ENCODE measurements around the gene ARL15. TPM values are rescaled to one million over a fixed set of nuclear protein-coding genes. Genes with fewer than 3 reads are reported as not detected.

Gene ARL15
- polyA plus RNA-seq, 3 donors from 2014 or later = 15.0 to 20.3 (median 16.2) TPM

DNA sequence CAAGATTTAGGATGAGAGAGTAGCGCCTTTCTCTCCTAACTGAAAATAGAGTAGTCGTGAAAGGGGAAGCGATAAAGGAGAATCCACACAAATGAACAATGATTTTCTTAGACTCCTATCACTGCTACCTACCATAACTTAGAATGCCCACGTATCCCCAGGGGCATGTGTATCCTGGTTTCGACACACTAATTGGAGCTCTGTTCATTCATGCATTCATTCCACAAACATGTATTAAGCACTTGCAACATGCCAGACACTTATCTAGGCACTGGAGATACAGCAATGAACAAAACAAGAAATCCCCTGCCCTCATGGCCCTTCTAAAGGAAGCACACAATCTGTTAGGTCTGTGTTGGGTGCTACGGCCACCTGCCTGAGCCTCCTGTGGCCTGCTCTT is 40.0 kb downstream of the ARL15 start:
- no peak overlapping the region for H3K27ac Mint-ChIP-seq
- no peaks in the 10 kb centered on the region for H3K9me3 Mint-ChIP-seq
- no peak for DNase-seq
- no peak overlapping the region for H3K4me3 Mint-ChIP-seq
- no peaks in the 10 kb centered on the region for H3K27me3 Mint-ChIP-seq (ENCODE audit: low read depth in 3 of 3)
- H3K4me1 Mint-ChIP-seq = peaks cover 15 to 37% of the 10 kb centered on the region in 2 donors
- H3K36me3 Mint-ChIP-seq = no peaks in the 10 kb centered on the region

GRCh38 chr5:54264574-54264973 is 45.8 kb downstream of the ARL15 start:
- H3K27me3 Mint-ChIP-seq (ENCODE audit: low read depth in 3 of 3) = peaks cover 0 to 1% (median 0%) of the 10 kb centered on the region in 3 donors
- H3K4me3 Mint-ChIP-seq = no peak overlapping the region
- peaks cover 17 to 39% of the 10 kb centered on the region in 2 donors for H3K4me1 Mint-ChIP-seq
- DNase-seq = no peak
- no peaks in the 10 kb centered on the region for H3K9me3 Mint-ChIP-seq
- no peaks in the 10 kb centered on the region for H3K36me3 Mint-ChIP-seq
- H3K27ac Mint-ChIP-seq = no peak overlapping the region

GRCh38 chr5:54263447-54263846 is 46.9 kb downstream of the ARL15 start:
- Mint-ChIP-seq H3K9me3 (no peaks in the 10 kb centered on the region), H3K27me3 (ENCODE audit: low read depth in 3 of 3) (peaks cover 0 to 1% (median 0%) of the 10 kb centered on the region in 3 donors)

DNA sequence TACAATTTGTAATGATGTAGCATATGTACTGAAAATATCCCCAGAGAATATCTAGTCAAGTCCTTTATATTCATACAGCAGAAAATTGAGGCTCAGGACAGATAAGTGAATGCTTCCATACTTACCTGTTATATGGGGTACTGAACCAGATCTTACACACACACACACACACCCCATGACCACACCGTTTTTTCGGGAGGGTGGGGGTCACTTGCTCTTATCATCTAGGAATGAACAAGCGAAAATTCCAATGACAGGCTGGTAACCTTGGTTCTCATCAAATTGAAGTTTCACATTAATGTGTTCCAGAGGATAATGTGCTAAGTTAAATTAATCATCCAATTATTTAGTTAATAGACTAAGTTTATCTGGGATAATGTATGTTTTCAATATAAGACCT is 48.8 kb downstream of the ARL15 start:
- Mint-ChIP-seq H3K9me3 (no peaks in the 10 kb centered on the region), H3K4me3 (no peak overlapping the region), H3K4me1 (peaks cover 35 to 68% of the 10 kb centered on the region in 2 donors), H3K27me3 (ENCODE audit: low read depth in 3 of 3) (peaks cover 0 to 1% (median 0%) of the 10 kb centered on the region in 3 donors), H3K36me3 (no peaks in the 10 kb centered on the region), H3K27ac (no peak overlapping the region)
- no peak for DNase-seq

More at GRCh38 chr5:54263447-54263846, 46.9 kb downstream of the ARL15 start:
- no peak overlapping the region for H3K27ac Mint-ChIP-seq
- no peak overlapping the region for H3K4me3 Mint-ChIP-seq
- H3K4me1 Mint-ChIP-seq = peaks cover 21 to 51% of the 10 kb centered on the region in 2 donors
- no peaks in the 10 kb centered on the region for H3K36me3 Mint-ChIP-seq
- DNase-seq = no peak

DNA sequence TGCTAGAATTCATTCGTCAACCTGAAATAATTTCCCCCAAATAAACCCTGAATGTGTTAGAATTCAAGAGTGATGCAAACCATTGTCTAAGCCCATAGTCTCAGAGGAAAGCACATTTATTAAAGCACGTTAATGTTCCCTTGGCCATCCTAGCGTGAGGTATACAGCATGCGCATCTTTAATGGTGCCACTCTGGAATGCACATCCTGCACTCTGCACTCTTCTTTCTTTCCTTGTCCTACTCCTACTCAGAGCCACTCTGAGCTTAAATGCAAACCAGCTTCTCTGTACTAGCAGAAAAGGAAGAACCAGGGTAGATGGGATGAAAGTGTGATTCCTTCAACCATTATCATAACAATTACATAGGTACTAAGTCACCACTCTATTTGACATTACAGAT is 50.4 kb downstream of the ARL15 start:
- H3K9me3 Mint-ChIP-seq = no peaks in the 10 kb centered on the region
- H3K4me1 Mint-ChIP-seq = peaks cover 43 to 79% of the 10 kb centered on the region in 2 donors
- no peaks in the 10 kb centered on the region for H3K36me3 Mint-ChIP-seq
- no peak for DNase-seq
- no peak overlapping the region for H3K27ac Mint-ChIP-seq
- no peak overlapping the region for H3K4me3 Mint-ChIP-seq
- H3K27me3 Mint-ChIP-seq (ENCODE audit: low read depth in 3 of 3) = peaks cover 0 to 1% (median 0%) of the 10 kb centered on the region in 3 donors

GRCh38 chr5:54259090-54259489 is 51.3 kb downstream of the ARL15 start:
- Mint-ChIP-seq H3K4me1 (peaks cover 41 to 72% of the 10 kb centered on the region in 2 donors), H3K27me3 (ENCODE audit: low read depth in 3 of 3) (no peaks in the 10 kb centered on the region), H3K9me3 (no peaks in the 10 kb centered on the region), H3K4me3 (no peak overlapping the region), H3K27ac (no peak overlapping the region), H3K36me3 (no peaks in the 10 kb centered on the region)
- no peak for DNase-seq

DNA sequence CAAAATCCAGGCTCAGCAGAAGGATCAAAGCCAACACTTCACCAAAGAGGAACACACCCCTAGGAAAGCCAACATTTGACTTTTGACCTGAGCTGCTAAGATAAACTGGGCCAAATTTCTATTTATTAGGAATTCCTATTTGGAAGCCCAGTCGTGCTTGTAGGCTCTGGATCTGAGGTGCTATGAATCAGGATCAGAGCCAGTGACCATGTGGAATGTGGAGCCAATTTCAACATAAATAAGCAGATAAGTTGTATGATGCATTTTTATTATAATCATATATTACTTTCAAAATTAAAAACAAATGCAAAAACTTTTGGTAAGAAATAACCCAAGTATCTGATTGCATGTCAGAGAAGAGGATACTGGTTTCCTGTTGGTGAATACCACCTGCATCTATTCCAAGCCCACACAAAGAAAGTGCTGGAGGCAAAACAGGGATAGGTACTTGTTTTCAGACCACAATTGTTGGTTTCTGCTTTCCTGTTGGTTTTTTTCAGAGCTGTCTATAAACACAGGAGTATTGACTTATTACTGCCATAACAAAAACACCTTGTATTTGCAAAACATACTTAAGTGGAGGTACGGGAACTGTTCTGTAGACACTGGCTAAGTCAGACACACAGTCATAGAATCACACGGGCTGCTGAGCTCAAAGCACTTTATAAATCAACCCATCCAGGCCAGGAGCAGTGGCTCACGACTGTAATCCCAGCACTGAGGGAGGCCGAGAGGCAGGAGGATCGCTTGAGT is 52.8 kb downstream of the ARL15 start:
- Mint-ChIP-seq H3K4me3 (no peak overlapping the region), H3K4me1 (peaks cover 43 to 72% of the 10 kb centered on the region in 2 donors), H3K27ac (peak overlapping the region in 2 of 6 donors; percentile 64 to 69), H3K27me3 (ENCODE audit: low read depth in 3 of 3) (no peaks in the 10 kb centered on the region), H3K9me3 (no peaks in the 10 kb centered on the region), H3K36me3 (no peaks in the 10 kb centered on the region)
- DNase-seq = no peak

- Mint-ChIP-seq H3K27ac (no peak overlapping the region), H3K4me3 (no peak overlapping the region), H3K4me1 (peaks cover 45 to 69% of the 10 kb centered on the region in 2 donors), H3K9me3 (no peaks in the 10 kb centered on the region), H3K36me3 (no peaks in the 10 kb centered on the region), H3K27me3 (ENCODE audit: low read depth in 3 of 3) (no peaks in the 10 kb centered on the region)
- no peak for DNase-seq
Observed at GRCh38 chr5:54254482-54255198, 55.7 kb downstream of the ARL15 start.

- DNase-seq = no peak
- H3K4me1 Mint-ChIP-seq = peaks cover 32 to 49% of the 10 kb centered on the region in 2 donors
- no peaks in the 10 kb centered on the region for H3K27me3 Mint-ChIP-seq (ENCODE audit: low read depth in 3 of 3)
- no peak overlapping the region for H3K27ac Mint-ChIP-seq
- H3K36me3 Mint-ChIP-seq = no peaks in the 10 kb centered on the region
- H3K9me3 Mint-ChIP-seq = no peaks in the 10 kb centered on the region
- no peak overlapping the region for H3K4me3 Mint-ChIP-seq
Observed at GRCh38 chr5:54251981-54252380, 58.4 kb downstream of the ARL15 start.

DNA sequence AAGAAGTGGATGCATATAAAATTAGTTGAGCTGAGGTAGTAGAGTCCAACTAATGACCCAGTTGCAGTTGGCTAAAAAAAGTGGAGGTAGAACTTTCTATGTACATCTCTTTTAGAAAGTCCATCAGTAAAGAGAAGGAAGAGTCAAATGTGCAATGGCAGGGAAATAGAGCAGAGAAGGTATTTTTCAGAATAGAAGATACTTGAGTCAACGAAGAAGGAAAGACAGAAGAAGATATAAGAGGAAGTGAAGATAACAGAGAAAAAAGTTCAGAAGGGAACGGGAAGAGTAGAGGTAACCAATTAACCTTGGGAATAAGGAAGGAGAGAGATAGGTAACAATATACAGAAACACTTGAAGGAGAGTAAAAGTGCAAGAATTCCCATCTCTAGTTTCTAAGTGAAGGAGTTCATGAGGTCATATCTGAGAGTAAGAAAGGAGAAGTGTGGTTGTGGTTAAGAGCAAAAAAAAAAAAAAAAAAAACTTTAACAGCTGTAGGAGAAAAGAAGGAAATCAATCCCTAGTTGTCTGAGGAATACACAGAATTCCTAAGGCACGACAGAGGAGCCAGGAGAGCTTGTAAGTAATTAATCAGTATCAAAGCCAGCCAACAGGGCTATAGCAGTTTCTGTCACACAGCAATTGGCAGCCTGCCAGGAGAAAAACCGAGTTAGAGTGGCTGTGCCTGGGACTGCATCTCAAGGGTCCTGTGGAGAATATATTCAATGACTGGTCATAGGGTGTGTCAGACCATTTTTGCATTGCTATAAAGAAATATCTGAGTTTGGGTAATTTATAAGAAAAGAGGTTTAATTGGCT is 61.0 kb downstream of the ARL15 start:
- no peaks in the 10 kb centered on the region for H3K9me3 Mint-ChIP-seq
- H3K27me3 Mint-ChIP-seq (ENCODE audit: low read depth in 3 of 3) = no peaks in the 10 kb centered on the region
- H3K27ac Mint-ChIP-seq = no peak overlapping the region
- H3K4me1 Mint-ChIP-seq = peaks cover 21 to 41% of the 10 kb centered on the region in 2 donors
- no peak overlapping the region for H3K4me3 Mint-ChIP-seq
- H3K36me3 Mint-ChIP-seq = no peaks in the 10 kb centered on the region
- peak in 2 of 3 donors; percentile 23 to 32 for DNase-seq

DNA sequence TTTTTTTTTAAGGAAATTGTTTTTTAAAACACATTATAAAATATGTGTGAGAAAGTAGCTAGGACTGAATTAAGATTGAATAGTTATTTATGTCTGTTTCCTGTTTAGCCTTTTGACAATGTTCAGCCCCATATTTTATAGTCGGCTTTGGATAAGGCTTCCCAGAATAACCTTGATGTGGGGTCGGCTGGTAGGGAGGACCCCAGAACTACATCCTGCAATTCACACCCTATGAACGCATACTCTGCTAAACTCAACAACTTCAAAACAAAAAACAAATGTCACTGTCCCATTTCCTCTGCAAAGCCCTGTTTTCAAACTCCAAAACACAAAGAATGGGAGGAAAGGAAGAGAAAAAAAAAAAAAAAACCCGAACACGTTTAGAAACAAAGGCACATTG is 63.1 kb downstream of the ARL15 start:
- H3K36me3 Mint-ChIP-seq = no peaks in the 10 kb centered on the region
- peaks cover 14 to 36% of the 10 kb centered on the region in 2 donors for H3K4me1 Mint-ChIP-seq
- no peak for DNase-seq
- H3K9me3 Mint-ChIP-seq = no peaks in the 10 kb centered on the region
- H3K27ac Mint-ChIP-seq = no peak overlapping the region
- no peaks in the 10 kb centered on the region for H3K27me3 Mint-ChIP-seq (ENCODE audit: low read depth in 3 of 3)
- no peak overlapping the region for H3K4me3 Mint-ChIP-seq

- H3K27me3 Mint-ChIP-seq (ENCODE audit: low read depth in 3 of 3) = peaks cover 0 to 1% (median 0%) of the 10 kb centered on the region in 3 donors
- peaks cover 0 to 3% (median 0%) of the 10 kb centered on the region in 3 donors for H3K36me3 Mint-ChIP-seq
- no peak overlapping the region for H3K27ac Mint-ChIP-seq
- no peaks in the 10 kb centered on the region for H3K9me3 Mint-ChIP-seq
- no peak overlapping the region for H3K4me3 Mint-ChIP-seq
- peak; percentile 12 to 35 (median 17) for DNase-seq
- H3K4me1 Mint-ChIP-seq = peaks cover 12 to 35% of the 10 kb centered on the region in 2 donors
Observed at GRCh38 chr5:54243483-54244080, 66.8 kb downstream of the ARL15 start.

GRCh38 chr5:54242297-54242696 is 68.1 kb downstream of the ARL15 start:
- Mint-ChIP-seq H3K36me3 (peaks cover 0 to 3% (median 0%) of the 10 kb centered on the region in 3 donors), H3K4me3 (no peak overlapping the region), H3K9me3 (no peaks in the 10 kb centered on the region), H3K4me1 (peaks cover 13 to 35% of the 10 kb centered on the region in 2 donors), H3K27ac (no peak overlapping the region), H3K27me3 (ENCODE audit: low read depth in 3 of 3) (peaks cover 0 to 1% (median 0%) of the 10 kb centered on the region in 3 donors)
- no peak for DNase-seq

Measured in immature natural killer cell (primary cell).